Activated CD4-positive, alpha-beta T cell treated with anti-CD3 and anti-CD28 coated beads for 36 hours (primary cell): ENCODE results near the gene DNAAF3. TPM values are rescaled to one million over a fixed set of nuclear protein-coding genes. Genes with fewer than 3 reads are reported as not detected.
A peak's percentile ranks its signal among the peaks of the same experiment; 100 is the strongest.

Experiments
- ATAC-seq: fragments of 200-7000 bp; cut with Tn5 transposase; one replicate; pipeline ENCODE4 v1.10.0; 2021; ENCODE audit warnings: mild to moderate bottlenecking, moderate library complexity
- CTCF ChIA-PET: fragments of 350-600 bp; sonication (Branson Sonifier 250); formaldehyde crosslinking; loops from one replicate; lab custom pipeline; 2021; ENCODE audit warnings: antibody characterized with exemption; lab: Charles Lee
- POLR2A ChIA-PET: fragments of 350-600 bp; sonication (Branson Sonifier 250); formaldehyde crosslinking; loops from one replicate; lab custom pipeline; 2021; ENCODE audit warnings: antibody characterized with exemption, inconsistent platforms; lab: Charles Lee
- DNase-seq: peaks from one replicate; pipeline ENCODE4 v3.0.0-alpha.2; 2020
- H3K27ac Mint-ChIP-seq: one replicate; pipeline ENCODE4 v1.8.0; 2021; ENCODE audit warnings: mixed read lengths
- H3K27me3 Mint-ChIP-seq: one replicate; pipeline ENCODE4 v1.8.0; 2021; ENCODE audit warnings: mixed read lengths
- H3K36me3 Mint-ChIP-seq: one replicate; pipeline ENCODE4 v1.8.0; 2021; ENCODE audit warnings: low read depth, mixed read lengths
- H3K4me1 Mint-ChIP-seq: one replicate; pipeline ENCODE4 v1.8.0; 2021; ENCODE audit warnings: mixed read lengths
- H3K4me3 Mint-ChIP-seq: one replicate; pipeline ENCODE4 v1.8.0; 2021; ENCODE audit warnings: mild to moderate bottlenecking, moderate library complexity, mixed read lengths
- H3K9me3 Mint-ChIP-seq: one replicate; pipeline ENCODE4 v1.8.0; 2021; ENCODE audit warnings: low read depth, mixed read lengths
- intact Hi-C, 2 experiments: fragments of 100-400 bp; cut with DNase I in 1 of 2; cut with micrococcal nuclease in 1 of 2; formaldehyde crosslinking; loops; one replicate each; pipeline versions ENCODE4 v1.14.2 to v1.15.1; 2022 to 2024; cut with DNase I, micrococcal nuclease
- total RNA-seq, 2 experiments: library from RNA; stranded (reverse); gene quantifications; one replicate each; pipeline ENCODE4 v1.2.3, GENCODE V29; 2021

The DNAAF3 gene
- total RNA-seq, 2 experiments from 2014 or later = 0.53 to 0.72 TPM

GRCh38 chr19:55196803-55197202 is 30.4 kb upstream of the DNAAF3 start:
- DNase-seq (no peak), ATAC-seq (no peak)
- intact Hi-C loops = no loop called here
- peaks cover 13% of the 10 kb centered on the region for H3K27me3 Mint-ChIP-seq
- no peak overlapping the region for H3K27ac Mint-ChIP-seq
- POLR2A ChIA-PET = no interaction called here
- no peak overlapping the region for H3K4me3 Mint-ChIP-seq
- CTCF ChIA-PET = interaction anchor here (0.7 kb wide), 1 partner anchor 297 kb away, joined by 3 read pairs; no protein-coding TSS in a partner anchor
- no peaks in the 10 kb centered on the region for H3K9me3 Mint-ChIP-seq
- H3K36me3 Mint-ChIP-seq = no peaks in the 10 kb centered on the region
- no peaks in the 10 kb centered on the region for H3K4me1 Mint-ChIP-seq

- ChIA-PET CTCF (interaction anchor here (1.0 kb wide), 1 partner anchor 99 kb away, joined by 6 read pairs; no protein-coding TSS in a partner anchor), POLR2A (interaction anchor here (0.8 kb wide), 1 partner anchor 15 kb away, joined by 4 read pairs; no protein-coding TSS in a partner anchor)
- no peaks in the 10 kb centered on the region for H3K9me3 Mint-ChIP-seq
- H3K4me1 Mint-ChIP-seq = peaks cover 4% of the 10 kb centered on the region
- H3K36me3 Mint-ChIP-seq = no peaks in the 10 kb centered on the region
- no peak overlapping the region for H3K27ac Mint-ChIP-seq
- no peak overlapping the region for H3K4me3 Mint-ChIP-seq
- H3K27me3 Mint-ChIP-seq = peaks cover 7% of the 10 kb centered on the region
- ATAC-seq (no peak), DNase-seq (no peak)
- intact Hi-C loops = no loop called here
These were observed 27.1 kb upstream of the DNAAF3 start for GRCh38 chr19:55193481-55193880.

GRCh38 chr19:55189403-55189835 is 23.0 kb upstream of the DNAAF3 start:
- Mint-ChIP-seq H3K27ac (no peak overlapping the region), H3K27me3 (peaks cover 7% of the 10 kb centered on the region), H3K36me3 (no peaks in the 10 kb centered on the region), H3K9me3 (no peaks in the 10 kb centered on the region), H3K4me1 (peaks cover 4% of the 10 kb centered on the region), H3K4me3 (no peak overlapping the region)
- ATAC-seq = no peak
- DNase-seq = no peak
- ChIA-PET POLR2A (no interaction called here), CTCF (interaction anchor here (0.6 kb wide), 1 partner anchor 23 kb away, joined by 3 read pairs; the partner anchor contains the start of gene DNAAF3)
- intact Hi-C loops = no loop called here

GRCh38 chr19:55188625-55189024 is 22.2 kb upstream of the DNAAF3 start:
- Mint-ChIP-seq H3K4me3 (no peak overlapping the region), H3K27ac (no peak overlapping the region), H3K36me3 (no peaks in the 10 kb centered on the region), H3K4me1 (peaks cover 4% of the 10 kb centered on the region), H3K9me3 (no peaks in the 10 kb centered on the region), H3K27me3 (peaks cover 10% of the 10 kb centered on the region)
- ChIA-PET CTCF (interaction anchor here (0.6 kb wide), 1 partner anchor 77 kb away, joined by 3 read pairs; no protein-coding TSS in a partner anchor), POLR2A (no interaction called here)
- ATAC-seq (no peak), DNase-seq (no peak)
- intact Hi-C loops = no loop called here

GRCh38 chr19:55186080-55186479 is 19.7 kb upstream of the DNAAF3 start:
- no peak for DNase-seq
- ChIA-PET POLR2A (no interaction called here), CTCF (interaction anchor here (0.7 kb wide), 1 partner anchor 314 kb away, joined by 4 read pairs; no protein-coding TSS in a partner anchor)
- H3K27me3 Mint-ChIP-seq = peaks cover 13% of the 10 kb centered on the region
- ATAC-seq = no peak
- H3K4me1 Mint-ChIP-seq = peaks cover 4% of the 10 kb centered on the region
- H3K4me3 Mint-ChIP-seq = no peak overlapping the region
- intact Hi-C loops = no loop called here
- H3K9me3 Mint-ChIP-seq = no peaks in the 10 kb centered on the region
- no peaks in the 10 kb centered on the region for H3K36me3 Mint-ChIP-seq
- H3K27ac Mint-ChIP-seq = no peak overlapping the region

GRCh38 chr19:55181740-55182139 is 15.3 kb upstream of the DNAAF3 start:
- ATAC-seq = no peak
- intact Hi-C loops = no loop called here
- ChIA-PET POLR2A (no interaction called here), CTCF (no interaction called here)
- Mint-ChIP-seq H3K4me1 (peaks cover 14% of the 10 kb centered on the region), H3K4me3 (no peak overlapping the region), H3K27ac (no peak overlapping the region), H3K27me3 (peaks cover 33% of the 10 kb centered on the region), H3K36me3 (no peaks in the 10 kb centered on the region), H3K9me3 (no peaks in the 10 kb centered on the region)
- no peak for DNase-seq

GRCh38 chr19:55179606-55180484 is 13.4 kb upstream of the DNAAF3 start, which contains the start of gene SYT5:
Gene SYT5 (minus strand): TSS chr19:55180289. CDS start chr19:55179041, 1,248 bp downstream.
- no peak within 1 kb of the TSS for H3K27ac Mint-ChIP-seq
- H3K27me3 Mint-ChIP-seq = peaks cover 42% of the 10 kb centered on the region
- POLR2A ChIA-PET = interaction anchor here (0.6 to 1.0 kb wide), 4 partner anchors 10 to 419 kb away, joined by 3 to 5 read pairs (median 3); partner anchors contain the start of genes FIZ1 and UBE2S
- H3K4me3 Mint-ChIP-seq = peak within 1 kb of the TSS; percentile 61
- DNase-seq (peak; percentile 82), ATAC-seq (peak; percentile 51)
- H3K36me3 Mint-ChIP-seq = no peaks in the 10 kb centered on the region
- intact Hi-C loops = loop anchor here (1.0 to 5.0 kb wide), 10 partner anchors 14 to 296 kb away; partner anchors contain the start of genes DNAAF3 (in 2 of the 2), HSPBP1 (in 1 of the 2), ISOC2 (in 1 of the 2) and KMT5C (in 1 of the 2)
- CTCF ChIA-PET = interaction anchor here (0.5 to 1.3 kb wide), 3 partner anchors 13 to 419 kb away, joined by 3 to 4 read pairs (median 3); partner anchors contain the start of gene FIZ1
- no peaks in the 10 kb centered on the region for H3K9me3 Mint-ChIP-seq
- peaks cover 14% of the 10 kb centered on the region for H3K4me1 Mint-ChIP-seq

GRCh38 chr19:55178781-55179599 is 12.6 kb upstream of the DNAAF3 start:
- H3K9me3 Mint-ChIP-seq = no peaks in the 10 kb centered on the region
- CTCF ChIA-PET = interaction anchor here (0.7 to 1.3 kb wide), 4 partner anchors 12 to 172 kb away, joined by 3 to 4 read pairs (median 4); no protein-coding TSS in a partner anchor
- peak; percentile 81 for ATAC-seq

GRCh38 chr19:55176076-55176475 is 9.7 kb upstream of the DNAAF3 start:
- Mint-ChIP-seq H3K9me3 (no peaks in the 10 kb centered on the region), H3K36me3 (no peaks in the 10 kb centered on the region), H3K27me3 (peaks cover 59% of the 10 kb centered on the region), H3K27ac (no peak overlapping the region), H3K4me1 (peaks cover 27% of the 10 kb centered on the region), H3K4me3 (no peak overlapping the region)
- ChIA-PET CTCF (interaction anchor here (0.6 to 1.6 kb wide), 4 partner anchors 10 to 749 kb away, joined by 3 to 7 read pairs (median 4); partner anchors contain the start of genes DNAAF3 and TNNI3), POLR2A (interaction anchor here (0.7 kb wide), 1 partner anchor 260 kb away, joined by 3 read pairs; no protein-coding TSS in a partner anchor)
- no peak for DNase-seq
- intact Hi-C loops = loop anchor here (1.0 to 5.0 kb wide), 2 partner anchors 41 to 284 kb away; no protein-coding TSS in a partner anchor
- no peak for ATAC-seq

More at GRCh38 chr19:55178781-55179599, 12.6 kb upstream of the DNAAF3 start:
- DNase-seq = peak; percentile 95
- POLR2A ChIA-PET = interaction anchor here (1.0 kb wide), 1 partner anchor 420 kb away, joined by 3 read pairs; the partner anchor contains the start of gene FIZ1
- H3K36me3 Mint-ChIP-seq = no peaks in the 10 kb centered on the region
- H3K4me1 Mint-ChIP-seq = peaks cover 20% of the 10 kb centered on the region
- H3K4me3 Mint-ChIP-seq = peak overlapping the region; percentile 61
- H3K27me3 Mint-ChIP-seq = peaks cover 49% of the 10 kb centered on the region
- H3K27ac Mint-ChIP-seq = no peak overlapping the region
- intact Hi-C loops = loop anchor here (1.0 to 5.0 kb wide), 9 partner anchors 13 to 297 kb away; partner anchors contain the start of genes DNAAF3 (in 2 of the 2), HSPBP1 (in 1 of the 2), ISOC2 (in 1 of the 2) and KMT5C (in 1 of the 2)

- ATAC-seq (no peak), DNase-seq (no peak)
- ChIA-PET CTCF (interaction anchor here (0.6 to 1.8 kb wide), 5 partner anchors 14 to 479 kb away, joined by 3 to 6 read pairs (median 4); partner anchors contain the start of gene TNNI3), POLR2A (interaction anchor here (0.7 kb wide), 1 partner anchor 260 kb away, joined by 3 read pairs; no protein-coding TSS in a partner anchor)
- Mint-ChIP-seq H3K27ac (no peak overlapping the region), H3K9me3 (no peaks in the 10 kb centered on the region), H3K4me3 (no peak overlapping the region), H3K36me3 (no peaks in the 10 kb centered on the region), H3K4me1 (peaks cover 26% of the 10 kb centered on the region), H3K27me3 (peaks cover 59% of the 10 kb centered on the region)
- intact Hi-C loops = loop anchor here in 1 of 2 experiments (5.0 kb wide), 1 partner anchor 42 kb away; no protein-coding TSS in a partner anchor
These were observed 8.9 kb upstream of the DNAAF3 start for GRCh38 chr19:55175117-55175867.
